Stimulated activated naive CD8-positive, alpha-beta T cell treated with anti-CD3 and anti-CD28 coated beads, Interleukin-15, Interleukin-2, amounts not matched to agents 100 U/mL and 50 U/mL, for 24 hours (primary cell): ENCODE results near the gene ARPC5.

Experiments
- ATAC-seq: fragments of 150-1000 bp; cut with Tn5 transposase; one replicate; pipeline ENCODE4 v1.10.0; 2021
- DNase-seq: peaks from one replicate; pipeline ENCODE4 v3.0.0; 2021

Gene ARPC5

DNA sequence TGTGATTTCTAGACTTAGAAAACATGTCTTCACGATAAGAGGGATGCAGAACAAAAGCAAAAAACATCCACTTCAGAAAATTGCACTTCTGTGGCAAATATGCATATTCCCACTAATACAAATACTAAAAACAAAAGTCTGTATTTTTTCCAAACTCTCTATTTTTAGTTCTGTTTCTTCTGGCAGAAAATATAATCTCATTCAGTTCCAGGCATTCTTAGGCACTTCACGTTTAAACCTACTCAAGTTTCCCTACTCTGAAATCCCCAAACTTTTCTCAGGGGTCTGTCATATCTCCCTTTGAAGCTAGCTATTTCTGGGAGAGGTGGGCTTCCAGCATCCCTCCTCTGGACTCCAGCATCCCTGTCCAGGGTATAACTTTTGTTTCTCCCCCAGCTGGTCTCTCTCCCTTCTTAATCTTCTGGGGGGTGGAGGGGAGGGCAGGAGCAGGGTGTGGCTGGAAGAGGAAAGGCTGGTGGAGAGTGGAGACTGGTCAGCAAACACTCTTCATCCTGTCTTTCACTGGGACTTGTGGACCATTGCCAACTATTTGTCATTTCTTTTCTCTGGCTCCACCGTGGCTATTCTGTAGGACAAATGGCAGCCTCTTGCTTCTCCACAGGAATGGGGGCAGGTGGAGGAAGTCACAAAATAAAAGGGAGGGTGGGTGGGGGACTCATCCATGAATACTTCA lies 25.7 kb downstream of the ARPC5 start:
- ATAC-seq (no peak), DNase-seq (no peak)

DNA sequence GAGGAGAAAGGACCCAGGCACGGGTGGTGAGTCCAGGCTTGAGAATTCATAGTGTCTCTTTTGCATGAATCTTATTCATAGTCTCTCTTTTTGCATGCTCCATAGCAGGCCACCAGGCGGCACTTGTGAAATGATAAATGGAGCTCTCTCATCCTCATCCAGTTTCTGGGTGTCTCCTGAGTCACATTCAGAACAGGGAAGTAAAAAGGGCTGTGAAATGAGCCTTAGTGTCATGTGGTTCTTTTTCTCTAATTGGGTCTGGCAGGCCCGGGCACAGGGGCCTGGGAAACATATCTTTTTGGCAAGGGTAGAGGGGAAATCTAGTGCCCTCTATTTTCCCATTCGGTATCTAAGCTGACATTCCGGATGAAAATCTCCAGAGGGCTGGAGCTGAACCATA lies 26.3 kb downstream of the ARPC5 start:
- ATAC-seq (peak; percentile 40), DNase-seq (no peak)

DNA sequence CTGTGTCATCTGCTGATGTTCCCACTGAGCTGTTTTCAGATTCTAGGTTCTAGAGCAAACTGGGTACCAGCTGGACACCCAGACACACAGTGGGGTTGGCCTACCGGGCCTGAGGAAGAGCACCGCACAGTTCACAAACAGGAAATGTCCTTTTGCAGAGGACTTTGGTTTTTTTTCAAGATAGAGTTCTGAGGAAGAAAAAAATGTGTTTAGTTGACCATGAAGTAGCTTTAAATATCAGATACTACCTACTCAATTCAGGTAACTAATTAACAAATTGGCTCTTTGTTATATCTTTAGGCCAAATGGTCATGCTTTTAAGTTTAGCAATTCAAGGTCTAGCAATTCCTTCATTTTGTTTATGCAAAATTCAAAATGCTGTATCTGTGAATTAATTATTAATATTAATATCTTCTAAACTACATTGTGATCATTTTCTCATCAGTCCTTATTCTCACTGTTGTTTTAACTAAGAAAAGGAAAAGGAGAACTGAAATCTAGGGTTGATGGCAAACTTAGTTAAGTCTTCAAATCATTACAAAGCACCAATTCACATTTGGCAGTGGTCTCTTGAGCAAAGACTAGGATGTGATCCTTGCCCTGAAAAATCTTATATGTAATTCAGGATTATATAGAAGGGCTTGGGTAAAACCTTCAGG lies 28.1 kb downstream of the ARPC5 start:
- ATAC-seq (no peak), DNase-seq (no peak)

DNA sequence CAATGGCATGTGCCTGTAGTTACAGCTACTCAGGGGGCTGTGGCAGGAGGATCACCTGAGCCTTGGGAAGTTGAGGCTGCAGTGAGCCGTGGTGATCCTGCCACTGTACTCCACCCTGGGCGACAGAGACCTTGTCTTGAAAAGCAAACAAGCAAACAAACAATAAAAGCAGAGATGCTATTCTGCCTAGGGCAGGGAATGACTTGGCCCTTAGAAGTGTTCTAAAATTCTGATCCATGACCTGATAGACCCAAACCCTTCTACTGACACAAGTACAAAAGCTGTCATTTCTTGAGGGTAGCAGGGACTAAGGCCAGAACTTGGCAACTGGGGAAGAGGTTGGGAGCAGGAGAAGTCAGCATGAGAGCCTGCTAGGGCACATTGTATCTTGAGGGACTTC lies 29.7 kb downstream of the ARPC5 start:
- DNase-seq (no peak), ATAC-seq (no peak)

DNA sequence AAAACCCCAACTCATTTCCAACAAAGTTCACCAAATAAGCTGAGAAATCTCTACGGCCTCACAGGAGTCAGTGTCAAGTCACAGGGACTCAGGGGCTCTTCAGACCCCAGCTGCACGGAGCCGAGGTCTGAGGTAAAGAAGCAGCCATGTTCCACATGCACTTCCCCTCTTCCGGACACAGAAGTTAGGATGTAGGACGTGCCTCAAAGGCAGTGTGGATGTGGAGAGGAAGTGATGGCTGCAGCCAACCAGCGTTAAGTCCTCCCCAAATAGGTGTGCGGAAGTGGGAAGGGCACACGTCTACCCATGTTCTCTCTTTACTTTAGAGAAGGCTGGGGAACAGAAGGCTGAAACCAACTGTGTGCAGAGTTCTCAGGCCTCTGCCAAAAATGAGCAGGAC lies 30.8 kb downstream of the ARPC5 start:
- DNase-seq (no peak), ATAC-seq (no peak)

DNA sequence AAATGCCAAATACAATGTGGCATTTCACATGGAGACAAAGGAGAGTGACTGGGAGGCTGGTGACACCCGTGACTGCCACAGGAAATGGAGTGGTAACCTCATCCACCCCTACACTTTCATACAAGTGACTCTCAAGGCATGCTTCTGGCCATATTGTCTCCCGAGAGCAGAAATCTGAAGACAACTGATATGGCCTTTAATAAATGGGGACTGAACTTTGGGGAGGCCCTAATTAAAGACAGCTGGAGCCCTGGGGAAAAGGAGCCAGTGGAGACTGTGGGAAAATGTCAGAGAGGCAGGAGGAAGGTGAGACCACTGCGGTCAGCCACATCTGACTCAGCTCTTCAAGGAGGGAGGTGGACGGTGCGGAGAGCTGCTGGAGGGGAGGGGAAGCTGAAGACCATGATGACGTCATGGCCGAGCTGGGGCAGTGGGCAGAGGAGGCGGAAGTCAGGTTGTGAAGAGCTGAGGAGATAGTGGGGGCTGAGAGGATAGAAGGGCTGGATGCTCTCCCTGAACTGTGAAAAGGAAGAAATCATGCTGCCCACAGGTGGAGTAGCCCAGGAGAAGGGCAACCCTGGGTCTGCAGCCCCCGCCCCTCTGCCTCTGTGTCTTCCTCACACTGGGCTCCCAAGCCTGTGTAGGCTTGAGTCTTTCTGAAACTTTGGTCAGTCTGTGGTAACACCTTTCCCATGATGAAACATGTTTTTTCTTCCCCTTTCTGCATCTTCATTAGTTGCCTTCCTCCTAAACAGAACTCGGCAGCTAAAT lies 31.4 kb downstream of the ARPC5 start:
- no peak for DNase-seq
- no peak for ATAC-seq

DNA sequence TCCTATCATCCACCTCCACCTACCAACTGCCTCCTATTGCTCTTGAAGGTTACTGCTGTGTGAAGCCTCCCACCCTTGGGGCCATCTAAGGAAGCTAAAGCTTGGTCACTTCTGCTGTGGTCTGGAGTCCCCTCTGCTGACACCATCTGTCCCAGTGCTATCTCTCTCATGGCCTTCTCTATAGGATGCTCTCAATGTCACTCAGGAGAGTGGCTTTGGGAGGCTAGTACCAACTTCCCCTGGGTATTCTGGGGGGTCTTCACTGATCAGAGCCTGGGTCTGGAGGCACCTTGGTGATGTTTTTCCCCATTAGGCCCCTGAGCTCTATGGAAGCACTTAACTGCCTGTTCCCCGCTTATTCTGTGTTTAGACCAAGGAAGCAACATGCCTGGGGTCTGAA lies 33.1 kb downstream of the ARPC5 start:
- no peak for ATAC-seq
- no peak for DNase-seq

DNA sequence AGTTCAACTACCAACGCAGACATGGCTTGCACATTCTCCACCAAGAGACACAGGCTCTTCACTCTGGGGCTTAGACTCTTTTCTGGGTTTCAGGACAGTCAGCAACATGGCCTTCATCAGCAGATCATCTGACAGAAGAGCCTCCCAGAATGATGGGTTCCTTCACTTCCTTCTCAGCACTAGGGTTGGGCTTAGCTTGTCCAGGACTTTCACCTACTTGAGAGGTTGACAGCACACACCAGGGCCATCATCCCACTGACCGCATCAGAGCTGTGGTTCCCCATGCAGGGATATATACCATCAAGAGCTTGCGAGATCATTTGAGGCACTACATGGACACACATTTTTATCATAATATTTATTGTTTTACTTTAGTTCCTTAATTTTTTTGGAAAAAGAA lies 34.9 kb downstream of the ARPC5 start:
- no peak for DNase-seq
- ATAC-seq: no peak

DNA sequence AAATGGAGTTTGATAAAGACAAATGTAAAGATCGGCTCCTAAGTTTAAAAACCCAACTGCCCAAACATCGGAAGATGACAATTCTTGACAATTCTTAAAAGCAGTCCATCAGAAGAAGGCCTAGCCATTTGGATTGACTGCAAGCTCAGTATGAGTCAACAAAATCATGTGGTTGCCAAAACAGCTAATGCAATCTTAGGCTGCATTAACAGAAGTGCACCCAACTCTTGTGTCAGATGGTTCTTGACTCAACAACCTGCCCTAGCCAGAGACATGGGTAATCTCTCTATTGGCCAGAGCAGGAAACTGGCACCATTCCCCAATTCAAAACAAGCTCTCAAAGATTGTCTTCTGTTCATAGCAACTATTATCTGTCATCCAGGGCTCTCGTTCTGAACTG lies 35.4 kb downstream of the ARPC5 start:
- ATAC-seq: no peak
- no peak for DNase-seq

DNA sequence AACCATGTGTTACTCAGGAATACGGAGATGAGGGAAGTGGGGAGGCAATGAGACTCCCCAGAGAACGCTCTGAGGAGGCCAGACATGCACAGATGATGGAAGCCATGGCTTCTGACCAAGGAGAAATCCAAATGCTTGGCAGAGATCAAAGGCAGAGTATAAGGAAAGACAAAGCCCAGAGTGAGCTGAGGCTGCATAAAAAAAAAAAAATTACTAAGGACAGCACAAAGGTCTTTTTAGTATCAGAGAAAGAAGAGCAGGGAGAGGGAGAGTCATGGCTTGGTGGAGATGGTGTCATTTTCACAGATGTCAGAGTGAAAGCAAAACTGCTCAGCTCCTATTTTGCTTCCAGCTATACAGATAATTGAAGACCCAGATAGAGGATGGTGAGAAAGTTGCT lies 37.2 kb downstream of the ARPC5 start:
- DNase-seq (no peak), ATAC-seq (peak; percentile 49)

DNA sequence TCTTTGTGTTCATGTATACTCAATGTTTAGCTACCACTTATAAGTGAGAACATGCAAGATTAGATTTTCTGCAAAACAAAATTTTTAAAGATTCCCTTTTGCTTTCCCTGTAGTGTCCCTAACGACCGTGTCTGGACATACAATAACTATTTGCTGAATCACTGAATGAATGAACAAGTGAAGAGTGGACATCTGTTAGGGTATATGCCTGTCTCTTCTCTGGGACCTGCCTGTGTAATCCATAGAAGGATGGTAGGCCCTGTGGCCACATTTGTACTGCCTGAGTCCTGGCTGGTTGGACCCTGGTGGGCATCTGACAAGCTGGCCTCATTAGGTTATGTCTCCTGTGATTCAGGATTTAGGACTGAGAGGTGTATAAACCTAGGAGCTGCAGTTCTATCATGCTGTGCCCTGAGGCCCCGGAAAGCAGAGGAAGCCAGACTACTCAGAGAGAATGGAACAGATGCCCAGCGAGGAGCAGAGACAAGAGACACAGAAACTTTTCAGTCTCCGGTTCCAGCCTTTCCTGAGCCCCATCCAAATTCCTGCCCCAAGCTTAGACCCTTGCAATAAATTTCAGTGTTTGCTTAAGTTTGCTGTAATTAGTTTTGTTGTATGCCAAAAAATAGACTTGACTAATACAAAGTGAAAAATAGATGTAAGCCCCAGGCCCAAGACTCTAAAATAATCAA lies 37.8 kb downstream of the ARPC5 start:
- ATAC-seq (no peak), DNase-seq (no peak)

DNA sequence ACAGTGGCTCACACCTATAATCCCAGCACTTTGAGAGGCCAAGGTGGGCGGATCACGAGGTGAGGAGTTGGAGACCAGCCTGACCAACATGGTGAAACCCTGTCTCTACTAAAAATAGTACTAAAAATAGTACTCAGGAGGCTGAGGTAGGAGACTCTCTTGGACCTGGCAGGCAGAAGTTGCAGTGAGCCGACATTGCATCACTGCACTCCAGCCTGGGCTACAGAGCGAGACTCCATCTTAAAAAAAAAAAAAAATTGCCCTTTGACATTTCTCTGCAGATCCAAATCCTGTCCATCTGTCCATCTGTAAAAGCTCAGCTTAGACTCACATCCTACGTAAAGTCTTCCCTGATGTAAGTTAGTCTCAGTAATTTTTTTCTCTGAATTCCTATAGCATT lies 39.1 kb downstream of the ARPC5 start:
- no peak for ATAC-seq
- no peak for DNase-seq

DNA sequence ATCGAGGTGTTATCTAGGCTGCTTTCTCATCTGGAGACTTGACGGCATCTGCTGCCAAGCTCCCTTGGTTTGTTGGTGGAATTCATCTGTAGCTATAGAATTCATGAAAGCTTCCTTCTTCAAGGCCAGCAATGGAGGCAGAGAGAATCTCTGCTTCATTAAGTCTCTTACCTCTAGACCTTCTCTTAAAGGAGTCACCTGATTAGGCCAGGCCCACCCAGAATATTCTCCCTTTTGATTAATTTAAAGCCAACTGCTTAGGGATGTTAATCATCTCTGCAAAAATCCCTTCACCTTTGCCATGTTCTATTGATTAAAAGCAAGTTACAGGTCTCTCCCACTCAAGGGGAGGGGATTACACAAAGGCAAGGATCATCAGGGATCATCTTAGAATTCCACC lies 40.0 kb downstream of the ARPC5 start:
- ATAC-seq (no peak), DNase-seq (no peak)

DNA sequence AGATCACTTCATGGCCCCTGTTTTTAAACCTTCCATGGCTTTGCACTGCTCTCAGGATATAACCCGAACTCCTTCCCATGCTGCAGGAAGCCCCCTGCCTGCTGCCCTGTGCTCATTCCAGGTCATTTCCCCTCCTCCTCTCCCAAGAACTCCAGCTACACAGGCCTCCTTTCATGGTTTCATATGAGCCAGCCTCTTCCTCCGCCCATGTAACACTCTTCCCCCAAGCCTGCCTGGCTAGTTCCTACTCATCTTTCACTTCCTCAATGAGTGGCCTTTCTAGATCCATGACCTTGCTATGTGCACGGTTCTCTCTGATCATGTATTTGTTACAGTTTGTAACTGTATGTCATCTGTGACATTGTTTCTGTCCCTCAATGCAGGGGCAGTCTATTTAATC lies 42.2 kb downstream of the ARPC5 start:
- ATAC-seq (peak; percentile 8), DNase-seq (no peak)

DNA sequence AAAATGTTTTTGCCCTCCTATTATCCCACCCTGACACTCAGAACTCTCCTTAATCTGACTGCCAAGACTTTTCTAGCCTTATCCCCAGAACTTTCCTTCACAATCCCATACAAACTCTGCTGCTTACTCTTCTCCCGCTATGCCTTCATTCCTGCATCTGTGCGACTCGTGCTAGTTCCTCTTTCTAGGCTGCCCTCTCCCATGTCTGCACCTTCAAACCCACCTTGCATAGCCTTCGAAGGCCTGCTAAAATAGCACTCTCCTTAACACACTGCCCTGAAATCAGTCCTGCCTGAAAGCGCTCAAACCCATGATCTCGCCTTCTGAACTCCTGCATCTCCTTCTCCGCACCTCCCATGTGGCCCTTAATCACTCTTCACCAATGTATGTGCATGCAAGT lies 42.9 kb downstream of the ARPC5 start:
- ATAC-seq: no peak
- no peak for DNase-seq

DNA sequence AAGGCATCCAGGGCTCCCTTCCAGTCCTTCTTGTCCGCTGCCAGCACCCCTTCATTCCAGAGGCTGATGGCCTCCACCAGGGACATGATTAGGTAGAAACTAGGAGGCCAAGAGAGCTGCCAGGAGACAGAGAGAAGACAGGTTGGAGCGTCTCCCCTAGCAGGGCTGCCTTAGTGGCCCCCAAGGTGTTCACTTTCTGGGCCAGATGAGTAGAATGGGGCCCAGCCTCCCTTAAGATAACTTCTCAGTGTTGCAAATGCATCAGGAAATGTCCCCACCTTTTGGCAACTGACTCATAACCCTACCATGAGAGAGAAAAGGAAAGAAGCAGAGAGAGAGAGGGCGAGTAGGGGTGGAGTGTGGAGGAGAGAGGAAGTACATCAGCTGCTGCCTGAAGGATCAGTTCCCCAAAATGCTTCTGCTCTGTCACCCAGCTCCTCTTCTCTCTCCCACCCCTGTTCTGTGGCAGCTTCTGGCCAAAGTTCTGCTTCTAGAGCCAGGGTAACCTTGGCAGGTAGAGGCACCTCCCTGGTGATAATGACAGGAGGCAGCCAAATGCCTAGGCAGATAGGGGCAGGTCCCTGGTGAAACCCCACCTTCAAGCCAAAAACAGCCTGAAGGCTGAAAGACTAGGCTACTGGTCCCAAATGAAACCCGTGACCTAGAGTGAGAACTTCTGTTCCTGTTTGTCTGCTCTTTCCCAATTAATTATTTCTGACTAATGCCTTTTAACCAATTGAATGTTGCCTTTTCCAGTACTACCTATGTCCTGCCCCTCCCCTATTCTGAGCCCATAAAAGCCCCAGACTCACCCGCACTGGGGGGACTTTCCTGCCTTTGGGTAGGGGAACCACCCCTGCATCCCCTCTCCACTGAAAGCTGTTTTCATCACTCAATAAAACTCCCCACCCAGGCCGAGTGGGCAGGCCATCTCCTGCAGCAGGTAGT lies 45.1 kb downstream of the ARPC5 start, which contains the start of gene NCF2:
Gene NCF2, minus strand, starts transcription at position 216 of the 948 bp plus-strand sequence. Its CDS starts 130 bp downstream, at position 86.
- DNase-seq: peak; percentile 48

DNA sequence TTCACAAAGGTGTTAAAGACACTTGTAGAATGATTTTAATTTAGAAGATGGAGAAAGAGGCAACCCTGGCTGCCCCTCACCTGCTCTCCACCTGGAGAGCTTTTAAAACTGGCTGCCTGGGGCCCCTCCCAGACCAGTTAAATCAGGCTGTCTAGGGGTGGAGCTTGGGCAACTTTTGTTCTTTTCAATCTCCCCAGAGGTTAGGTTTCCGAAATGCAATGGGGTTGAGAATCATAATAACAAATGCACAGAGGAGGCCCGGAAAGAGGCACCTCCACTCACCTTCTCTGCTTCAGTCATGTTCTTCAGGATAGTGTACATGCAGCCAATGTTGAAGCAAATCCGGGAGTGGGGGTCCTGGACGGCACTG lies 45.7 kb downstream of the ARPC5 start:
- ATAC-seq (peak; percentile 7), DNase-seq (no peak)

More for the DNA sequence above, 45.1 kb downstream of the ARPC5 start, which contains the start of gene NCF2:
- ATAC-seq: peak; percentile 80

DNA sequence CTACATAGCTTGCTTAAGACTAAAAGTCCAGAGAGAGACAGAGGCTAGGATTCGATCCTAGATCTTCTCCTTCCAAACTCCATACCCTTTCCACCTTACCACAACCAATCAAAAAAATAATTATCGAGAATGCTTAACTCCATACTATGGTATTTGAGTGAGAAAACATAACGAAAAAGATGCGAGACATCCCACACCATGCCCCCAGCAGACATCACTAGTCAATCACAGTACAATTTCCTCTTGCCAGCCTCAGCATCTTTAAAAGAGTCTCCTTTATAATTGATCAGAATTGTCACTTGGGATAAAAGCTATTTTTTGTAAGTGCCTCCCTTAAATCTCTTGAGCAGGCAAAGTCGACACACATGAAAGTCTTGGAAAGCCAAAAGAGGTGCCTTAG lies 46.2 kb downstream of the ARPC5 start:
- ATAC-seq (no peak), DNase-seq (no peak)

DNA sequence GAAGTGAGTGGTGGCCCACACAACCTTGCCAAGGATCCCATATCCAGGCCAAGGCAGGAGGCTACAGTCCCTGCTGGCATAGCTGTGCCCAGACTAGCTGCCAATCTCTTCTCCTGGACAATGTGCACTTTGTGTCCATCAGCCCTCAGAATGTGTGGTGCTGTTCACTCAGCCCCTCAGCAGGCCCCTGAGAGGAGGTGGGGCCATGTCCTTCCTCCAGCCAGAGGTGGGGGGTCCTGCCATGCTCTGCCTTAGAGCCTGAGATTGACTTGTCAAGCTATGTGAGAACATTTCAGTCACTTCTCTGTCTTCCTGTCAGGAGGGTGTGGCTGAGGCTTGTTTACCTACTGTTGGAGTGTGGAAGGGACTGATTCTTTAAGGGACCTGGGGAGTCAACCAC lies 46.8 kb downstream of the ARPC5 start:
- ATAC-seq (no peak), DNase-seq (no peak)

DNA sequence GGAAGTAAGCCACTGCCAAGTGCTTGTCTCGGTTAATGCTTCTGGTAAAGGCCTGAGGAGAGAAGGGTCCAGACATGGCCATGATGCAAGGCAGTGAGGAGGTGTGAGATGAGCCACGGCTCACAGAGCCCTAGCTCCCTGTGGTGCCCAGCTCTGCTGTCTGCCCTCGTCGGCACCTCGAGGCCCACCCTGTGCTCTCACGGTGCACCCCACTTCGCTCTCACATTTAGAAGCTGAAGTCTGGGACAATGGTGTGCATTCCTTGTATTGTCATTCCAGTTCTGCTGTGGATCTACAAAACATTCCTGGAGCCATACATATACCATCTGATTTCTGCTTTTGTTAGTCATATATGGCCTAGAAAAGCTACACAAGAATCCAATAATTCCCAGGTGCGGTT lies 48.7 kb downstream of the ARPC5 start:
- no peak for DNase-seq
- ATAC-seq: no peak

DNA sequence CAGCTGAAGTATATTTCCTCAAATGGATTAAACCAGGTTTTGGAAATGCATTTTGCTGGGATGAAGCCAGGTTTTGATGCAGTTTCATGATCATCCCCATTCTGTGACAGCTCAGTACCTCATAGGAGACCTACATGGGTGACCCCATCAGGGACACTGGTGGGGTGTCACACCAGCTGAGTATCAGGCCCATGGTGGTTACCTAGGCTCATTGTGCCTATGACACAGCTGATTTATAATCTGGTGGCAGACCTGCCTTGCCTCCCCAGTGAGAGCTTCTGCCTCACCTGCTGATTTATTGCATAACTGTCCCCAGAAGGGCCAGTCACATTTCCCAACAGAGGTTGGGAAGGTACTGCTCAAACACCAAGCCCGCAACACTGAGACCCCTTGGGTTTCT lies 49.1 kb downstream of the ARPC5 start:
- DNase-seq: no peak
- ATAC-seq: no peak

DNA sequence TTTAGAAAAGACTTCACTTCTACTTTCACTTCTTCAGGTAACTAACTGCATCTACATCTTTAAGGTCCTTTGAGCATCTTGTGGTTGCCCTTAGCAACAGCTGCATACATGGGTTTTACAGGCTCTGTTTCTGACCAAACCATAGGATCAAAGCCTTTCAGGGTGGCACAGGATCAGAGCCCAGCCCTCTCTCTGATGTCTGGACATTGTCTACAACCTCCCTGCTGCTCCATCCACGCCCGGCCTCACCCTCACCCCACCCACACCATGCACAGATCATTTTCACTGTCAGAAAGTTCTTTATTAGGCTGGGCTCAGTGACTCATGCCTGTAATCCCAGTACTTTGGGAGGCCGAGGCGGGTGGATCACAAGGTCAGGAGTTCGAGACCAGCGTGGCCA lies 50.5 kb downstream of the ARPC5 start:
- no peak for DNase-seq
- ATAC-seq: no peak
